GM12878 (cell line): Measurements from ENCODE around the gene CDK2. TPM values are rescaled to one million over a fixed set of nuclear protein-coding genes. Genes with fewer than 3 reads are reported as not detected.
A peak's percentile ranks its signal among the peaks of the same experiment; 100 is the strongest.

ENCODE experiments used
- ATAC-seq: fragments of 200-7000 bp; cut with Tn5 transposase; 3 replicates; pipeline ENCODE4 v1.9.1; 2020; ENCODE audit warnings: mild to moderate bottlenecking, moderate library complexity
- BruUV-seq: library from RNA; stranded (reverse); fragments of 400-500 nt; replicated peaks from 2 replicates; lab custom pipeline; 2021; lab: Mats Ljungman, UMichigan
- CTCF ChIA-PET: fragments of 300-600 bp; sonication (Branson Sonifier 250); formaldehyde crosslinking; extraction: SDS; loops from one replicate; lab custom pipeline; 2021; ENCODE audit warnings: inconsistent platforms; lab: Yijun Ruan, JAX
- POLR2A ChIA-PET: fragments of 350-600 bp; formaldehyde crosslinking; extraction: SDS; loops from one replicate; lab custom pipeline; 2021; ENCODE audit warnings: inconsistent platforms; lab: Charles Lee
- RAD21 ChIA-PET: fragments of 300-600 bp; sonication (Branson Sonifier 250); formaldehyde crosslinking; loops from one replicate; lab custom pipeline; 2023; ENCODE audit warnings: antibody characterized with exemption; ENCODE audit not compliant: unreplicated experiment; lab: Charles Lee
- SMC1A ChIA-PET: fragments of 300-600 bp; sonication (Branson Sonifier 250); formaldehyde crosslinking; loops from one replicate; lab custom pipeline; 2023; ENCODE audit not compliant: unreplicated experiment, uncharacterized antibody; lab: Charles Lee
- DNase-seq: peaks from one replicate; pipeline ENCODE4 v3.0.0-alpha.2; 2011; ENCODE audit warnings: low read depth, low spot score
- FAIRE-seq: peaks from 3 replicates; lab custom pipeline; 2011; peaks lifted over from hg19 to GRCh38; lab: Jason Lieb, UNC
- H2AFZ ChIP-seq: 2 replicates; pipeline ENCODE4 v1.6.0; 2011; ENCODE audit warnings: low read depth, low read length, control low read depth; ENCODE audit not compliant: control insufficient read depth
- H3K27ac ChIP-seq: 2 replicates; pipeline ENCODE4 v1.5.1; 2011; ENCODE audit warnings: control low read depth; ENCODE audit not compliant: control insufficient read depth, insufficient read depth
- H3K27me3 ChIP-seq, 2 experiments: replicated peaks in 1 of 2; 2 replicates each; pipeline versions ENCODE4 v1.6.0 to v1.6.1; 2011; ENCODE audit warnings: low read length in 1 of 2; ENCODE audit not compliant: control insufficient read depth in 2 of 2, insufficient read depth in 2 of 2
- H3K36me3 ChIP-seq, 2 experiments: 2 replicates each; pipeline ENCODE4 v1.5.1; 2011; ENCODE audit warnings: low read length in 1 of 2; ENCODE audit not compliant: control insufficient read depth in 2 of 2, insufficient read depth in 2 of 2
- H3K4me1 ChIP-seq: 2 replicates; pipeline ENCODE4 v1.6.1; 2011; ENCODE audit warnings: mild to moderate bottlenecking, low read length, moderate library complexity, mixed read lengths; ENCODE audit not compliant: control insufficient read depth, insufficient read depth
- H3K4me2 ChIP-seq: 2 replicates; pipeline ENCODE4 v1.6.0; 2011; ENCODE audit warnings: control low read depth; ENCODE audit not compliant: control insufficient read depth, insufficient read depth
- H3K4me3 ChIP-seq: fragments of 200-600 bp; sonication (generic); 2 replicates; pipeline ENCODE4 v1.5.1; 2016
- H3K79me2 ChIP-seq: 2 replicates; pipeline ENCODE4 v1.6.0; 2011; ENCODE audit warnings: low read length; ENCODE audit not compliant: control insufficient read depth, insufficient read depth
- H3K9ac ChIP-seq: 2 replicates; pipeline ENCODE4 v1.8.0; 2011; ENCODE audit warnings: low read length, control low read depth, mixed read lengths; ENCODE audit not compliant: control insufficient read depth, insufficient read depth
- H3K9me3 ChIP-seq: replicated peaks from 3 replicates; pipeline ENCODE4 v1.5.1; 2011; ENCODE audit warnings: mild to moderate bottlenecking, low read length; ENCODE audit not compliant: control insufficient read depth, insufficient read depth
- H4K20me1 ChIP-seq: 2 replicates; pipeline ENCODE4 v1.6.0; 2011; ENCODE audit not compliant: control insufficient read depth, insufficient read depth
- CHD2 ChIP-seq: IDR thresholded peaks from 2 replicates; pipeline ENCODE4 v1.6.1; 2011; ENCODE audit warnings: low read depth, low read length, improper control_type of control experiment, borderline replicate concordance
- IKZF2 ChIP-seq, 2 experiments: fragments of 450-650 bp; IDR thresholded peaks; 2 replicates each; pipeline ENCODE4 v1.6.1; 2017; ENCODE audit warnings: mild to moderate bottlenecking in 2 of 2, moderate library complexity in 2 of 2
- JUND ChIP-seq: IDR thresholded peaks from 2 replicates; pipeline ENCODE4 v1.6.1; 2012; ENCODE audit warnings: low read depth, mild to moderate bottlenecking, low read length, improper control_type of control experiment, moderate library complexity
- MTA3 ChIP-seq: IDR thresholded peaks from 2 replicates; pipeline ENCODE4 v1.6.1; 2012; ENCODE audit warnings: low read length, inconsistent platforms, borderline replicate concordance
- ZNF384 ChIP-seq: IDR thresholded peaks from 2 replicates; pipeline ENCODE4 v1.6.1; 2012; ENCODE audit warnings: low read depth, mild to moderate bottlenecking, low read length, improper control_type of control experiment, borderline replicate concordance
- WGBS: methylation state at CpG from one replicate; pipeline ENCODE4 v1.1.6; 2016; ENCODE audit warnings: low lambda C conversion rate; ENCODE audit not compliant: insufficient replicate concordance, insufficient coverage; ENCODE audit errors: missing lambda C conversion rate; 5-methylcytosine and 5-hydroxymethylcytosine counted together
- in situ Hi-C: fragments of 300-500 bp; cut with MboI; formaldehyde crosslinking; loops from 9 replicates; pipeline ENCODE4 v1.14.3; 2018; ENCODE audit warnings: mixed read lengths
- intact Hi-C: fragments of 100-400 bp; cut with micrococcal nuclease; formaldehyde crosslinking; loops from one replicate; pipeline ENCODE4 v1.14.2; 2022; ENCODE audit not compliant: unreplicated experiment
- polyA plus RNA-seq, 11 experiments: library from polyadenylated mRNA; depleted of rRNA in 4 of 11; unstranded in 6 of 11; stranded (reverse) in 5 of 11; fragments of >200 nt; fragmentation: Nextera tagmentation in 4 of 11; fragmentation: Illumina TruSeq in 1 of 11; extraction: Ambion mirVana in 4 of 11; extraction: Trizol in 1 of 11; gene quantifications; 1 replicate in 1 of 11; 2 replicates in 10 of 11; pipeline versions ENCODE4 v1.2.1 to v1.2.3, GENCODE V29; 2011 to 2016; ENCODE audit warnings: inconsistent platforms in 2 of 11, missing spikeins in 2 of 11, low read depth in 1 of 11
- total RNA-seq, 4 experiments: library from RNA; depleted of rRNA in 3 of 4; stranded (reverse); fragments of >200 nt in 3 of 4; fragmentation: Illumina TruSeq in 1 of 4; extraction: Trizol in 1 of 4; gene quantifications; 2 replicates each; pipeline versions ENCODE4 v1.2.1 to v1.2.3, GENCODE V29; 2013 to 2021
- TF ChIP-seq, protein P1 (sequence below): fragments of 150-350 bp; IDR thresholded peaks from 2 replicates; pipeline ENCODE4 v1.6.1; 2016; ENCODE audit warnings: low read depth, low read length

The CDK2 gene
- total and polyA plus RNA-seq, 10 of the 15 experiments (the other 5 are each of a cell fraction or from before 2014, with no cell fraction given) = 13.1 to 138 (median 82.2) TPM

- in situ Hi-C loops = no loop called here
- peaks cover 52% of the 10 kb centered on the region for H3K79me2 ChIP-seq
- peak overlapping the region; percentile 79 for H3K27ac ChIP-seq
- H2AFZ ChIP-seq = no peak overlapping the region
- intact Hi-C loops = loop anchor here (5.0 kb wide), 1 partner anchor 475 kb away; the partner anchor contains the start of gene TIMELESS
- peaks cover 7% of the 10 kb centered on the region; the same call in 1 of the 2 replicates for H3K4me1 ChIP-seq
- H3K9ac ChIP-seq = peak overlapping the region; percentile 78
- peaks cover 0 to 10% of the 10 kb centered on the region in 2 experiments for H3K36me3 ChIP-seq
- H3K4me2 ChIP-seq = peak overlapping the region; percentile 80
- BruUV-seq = no TSS peak
- TF ChIP-seq IKZF2 (IDR thresholded peaks at IDR 0.05) = no peak
- peak; percentile 80 for TF ChIP-seq ZNF384
- TF ChIP-seq CHD2 = no peak
- no peak for TF ChIP-seq JUND
- TF ChIP-seq, protein P1, sequence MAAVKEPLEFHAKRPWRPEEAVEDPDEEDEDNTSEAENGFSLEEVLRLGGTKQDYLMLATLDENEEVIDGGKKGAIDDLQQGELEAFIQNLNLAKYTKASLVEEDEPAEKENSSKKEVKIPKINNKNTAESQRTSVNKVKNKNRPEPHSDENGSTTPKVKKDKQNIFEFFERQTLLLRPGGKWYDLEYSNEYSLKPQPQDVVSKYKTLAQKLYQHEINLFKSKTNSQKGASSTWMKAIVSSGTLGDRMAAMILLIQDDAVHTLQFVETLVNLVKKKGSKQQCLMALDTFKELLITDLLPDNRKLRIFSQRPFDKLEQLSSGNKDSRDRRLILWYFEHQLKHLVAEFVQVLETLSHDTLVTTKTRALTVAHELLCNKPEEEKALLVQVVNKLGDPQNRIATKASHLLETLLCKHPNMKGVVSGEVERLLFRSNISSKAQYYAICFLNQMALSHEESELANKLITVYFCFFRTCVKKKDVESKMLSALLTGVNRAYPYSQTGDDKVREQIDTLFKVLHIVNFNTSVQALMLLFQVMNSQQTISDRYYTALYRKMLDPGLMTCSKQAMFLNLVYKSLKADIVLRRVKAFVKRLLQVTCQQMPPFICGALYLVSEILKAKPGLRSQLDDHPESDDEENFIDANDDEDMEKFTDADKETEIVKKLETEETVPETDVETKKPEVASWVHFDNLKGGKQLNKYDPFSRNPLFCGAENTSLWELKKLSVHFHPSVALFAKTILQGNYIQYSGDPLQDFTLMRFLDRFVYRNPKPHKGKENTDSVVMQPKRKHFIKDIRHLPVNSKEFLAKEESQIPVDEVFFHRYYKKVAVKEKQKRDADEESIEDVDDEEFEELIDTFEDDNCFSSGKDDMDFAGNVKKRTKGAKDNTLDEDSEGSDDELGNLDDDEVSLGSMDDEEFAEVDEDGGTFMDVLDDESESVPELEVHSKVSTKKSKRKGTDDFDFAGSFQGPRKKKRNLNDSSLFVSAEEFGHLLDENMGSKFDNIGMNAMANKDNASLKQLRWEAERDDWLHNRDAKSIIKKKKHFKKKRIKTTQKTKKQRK = no peak
- no peak for TF ChIP-seq MTA3
- H3K27me3 ChIP-seq = no peaks in the 10 kb centered on the region
- ChIA-PET RAD21 (interaction anchor here (0.7 to 3.5 kb wide), 3 partner anchors 24 to 243 kb away, joined by 3 to 30 read pairs (median 25); partner anchors contain the start of genes CD63, DGKA, PYM1 and SUOX), CTCF (interaction anchor here (1.2 to 3.1 kb wide), 2 partner anchors 33 to 75 kb away, joined by 4 to 22 read pairs; no protein-coding TSS in a partner anchor), POLR2A (interaction anchor here (0.6 to 3.6 kb wide), 5 partner anchors 12 to 156 kb away, joined by 3 to 85 read pairs (median 46); partner anchors contain the start of genes DGKA, PYM1 and SUOX), SMC1A (interaction anchor here (0.5 to 2.9 kb wide), 2 partner anchors 10 to 263 kb away, joined by 3 to 37 read pairs; no protein-coding TSS in a partner anchor)
- no peak for FAIRE-seq
- DNase-seq = no peak
- H3K9me3 ChIP-seq = no peaks in the 10 kb centered on the region
- peak overlapping the region; percentile 82 for H3K4me3 ChIP-seq
- WGBS = 0% methylated on average over 1 of the region's 1 CpG
- no peaks in the 10 kb centered on the region for H4K20me1 ChIP-seq
- ATAC-seq = no peak
Measured at GRCh38 chr12:55972456-55972855, 5.8 kb downstream of the CDK2 start.
